ENCODE results near the gene DBX1. TPM values are rescaled to one million over a fixed set of nuclear protein-coding genes. Genes with fewer than 3 reads are reported as not detected.

DBX1 gene
- polyA plus RNA-seq, 1 experiment: not detected

DNA sequence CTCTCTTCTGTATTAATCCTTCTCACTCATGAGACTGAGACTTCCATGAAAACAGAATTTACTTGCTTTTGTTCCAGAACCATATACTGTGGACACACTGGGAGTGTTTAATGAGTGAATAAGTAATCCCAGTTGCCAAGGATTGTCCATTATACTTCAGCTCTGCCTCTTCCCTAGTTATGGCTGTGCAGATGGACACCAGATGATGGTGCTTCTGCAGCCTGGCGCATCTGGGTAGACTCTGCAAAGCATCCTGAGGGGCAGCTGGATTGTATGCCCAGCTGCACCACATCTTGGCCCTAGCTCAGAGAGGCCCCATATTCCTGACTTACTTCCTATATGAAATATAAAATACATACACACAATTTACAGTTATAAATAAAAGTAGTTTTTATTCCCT, 43.5 kb downstream of the DBX1 start:
- no peak for TF ChIP-seq CTCF (IDR thresholded peaks at IDR 0.05; ENCODE audit: insufficient read depth, low read depth, low read length)
- H3K36me3 ChIP-seq (ENCODE audit: control insufficient read depth, insufficient read depth, low read length): peaks cover 11% of the 10 kb centered on the region
- DNase-seq (ENCODE audit: low read depth): no peak
- POLR2A ChIA-PET: no interaction called here
- no peak overlapping the region for H3K4me3 ChIP-seq (ENCODE audit: low read depth, low read length)
- H3K27me3 ChIP-seq (ENCODE audit: control insufficient read depth, insufficient read depth, low read length): no peaks in the 10 kb centered on the region
- CTCF ChIA-PET: interaction anchor here (0.7 to 6.8 kb wide), 5 partner anchors 12 to 280 kb away, joined by 3 to 47 read pairs (median 13); no protein-coding TSS in a partner anchor

DNA sequence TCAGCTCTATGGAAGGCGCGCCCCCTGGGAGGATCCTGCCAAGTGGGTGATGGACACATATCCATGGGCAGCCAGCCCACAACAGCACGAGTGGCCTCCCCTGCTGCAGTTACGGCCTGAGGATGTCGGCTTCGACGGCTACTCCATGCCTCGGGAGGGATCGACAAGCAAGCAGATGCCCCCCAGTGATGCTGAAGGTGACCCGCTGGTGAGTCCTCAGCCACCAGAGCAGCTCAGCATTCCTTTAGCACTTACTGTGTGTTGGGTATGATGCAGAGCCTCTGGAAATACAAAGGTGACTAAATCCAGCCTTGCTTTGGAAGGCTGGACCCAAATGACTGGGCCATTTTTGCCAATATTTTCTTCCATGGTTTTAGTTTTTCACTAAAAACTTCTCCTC, 45.7 kb downstream of the DBX1 start:
- DNase-seq (ENCODE audit: low read depth): no peak
- TF ChIP-seq CTCF (IDR thresholded peaks at IDR 0.05; ENCODE audit: insufficient read depth, low read depth, low read length): no peak
- CTCF ChIA-PET: interaction anchor here (1.4 to 6.8 kb wide), 4 partner anchors 14 to 162 kb away, joined by 4 to 47 read pairs (median 20); no protein-coding TSS in a partner anchor
- H3K4me3 ChIP-seq (ENCODE audit: low read depth, low read length): no peak overlapping the region
- POLR2A ChIA-PET: no interaction called here
- H3K36me3 ChIP-seq (ENCODE audit: control insufficient read depth, insufficient read depth, low read length): peaks cover 11% of the 10 kb centered on the region
- no peaks in the 10 kb centered on the region for H3K27me3 ChIP-seq (ENCODE audit: control insufficient read depth, insufficient read depth, low read length)

DNA sequence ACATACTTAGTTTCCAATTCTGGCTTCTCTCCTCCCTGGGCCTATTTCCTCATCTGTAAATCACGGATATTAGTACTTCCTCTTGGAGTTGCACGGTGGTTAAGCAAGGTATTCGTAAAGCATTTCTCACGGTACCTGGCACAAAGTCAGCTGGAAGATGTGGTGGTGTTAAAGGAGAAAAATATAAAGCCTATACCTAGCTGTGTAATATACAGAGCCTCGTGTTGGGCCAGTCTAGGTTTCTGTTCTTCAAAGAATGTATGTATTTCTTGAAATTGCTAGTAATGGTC, 47.2 kb downstream of the DBX1 start:
- no peak for TF ChIP-seq CTCF (IDR thresholded peaks at IDR 0.05; ENCODE audit: insufficient read depth, low read depth, low read length)
- Histone ChIP-seq H3K27me3 (ENCODE audit: control insufficient read depth, insufficient read depth, low read length) (no peaks in the 10 kb centered on the region), H3K4me3 (ENCODE audit: low read depth, low read length) (no peak overlapping the region), H3K36me3 (ENCODE audit: control insufficient read depth, insufficient read depth, low read length) (peaks cover 4% of the 10 kb centered on the region)
- no peak for DNase-seq (ENCODE audit: low read depth)
- CTCF ChIA-PET: interaction anchor here (0.7 to 6.8 kb wide), 5 partner anchors 15 to 309 kb away, joined by 3 to 47 read pairs (median 16); no protein-coding TSS in a partner anchor
- POLR2A ChIA-PET: interaction anchor here (0.7 kb wide), 1 partner anchor 121 kb away, joined by 3 read pairs; no protein-coding TSS in a partner anchor

DNA sequence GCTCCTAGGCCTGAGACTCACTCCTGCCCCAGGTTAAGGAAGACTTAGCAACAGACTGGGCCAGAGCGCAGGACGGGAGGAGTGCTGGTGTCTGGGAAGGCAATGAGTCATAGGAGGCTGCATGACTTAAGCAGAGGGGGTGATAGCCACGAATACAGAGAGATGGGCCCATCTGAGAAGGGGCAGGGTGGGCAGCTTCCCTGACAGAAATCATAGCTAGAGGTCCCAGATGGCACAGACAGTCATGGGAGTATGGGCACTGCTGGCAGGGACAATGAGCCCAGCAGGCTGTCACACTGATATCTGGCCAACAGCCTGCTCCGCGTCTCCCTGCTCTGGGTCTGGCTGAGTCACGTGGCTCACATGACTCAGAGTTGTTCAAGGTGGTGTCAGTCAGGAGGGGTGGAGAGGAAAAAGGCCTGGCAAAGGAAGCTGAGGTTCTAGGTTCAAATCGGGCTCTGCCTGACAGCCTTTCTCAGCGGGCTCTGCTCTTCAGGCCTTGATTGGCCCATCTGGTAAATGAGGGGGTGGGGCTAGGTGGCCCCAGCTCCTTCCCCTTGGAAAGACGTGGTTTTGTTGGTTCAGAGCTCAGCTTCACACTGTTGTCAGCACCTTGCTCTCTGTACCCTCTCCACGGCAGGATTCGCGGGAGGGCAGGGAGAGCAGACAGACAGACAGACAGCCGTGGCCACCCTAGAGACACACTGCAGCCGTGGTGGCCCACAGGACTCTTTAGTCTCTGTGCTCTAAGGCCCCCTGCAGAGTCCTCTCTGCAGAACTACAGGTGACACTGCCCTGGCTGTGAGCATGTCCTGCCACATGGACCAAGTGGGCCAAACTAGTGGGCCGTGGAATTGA, 47.8 kb downstream of the DBX1 start:
- POLR2A ChIA-PET: no interaction called here
- H3K4me3 ChIP-seq (ENCODE audit: low read depth, low read length): no peak overlapping the region

More for the DNA sequence above, 47.8 kb downstream of the DBX1 start:
- peak; percentile 79 for DNase-seq (ENCODE audit: low read depth)
- Histone ChIP-seq H3K36me3 (ENCODE audit: control insufficient read depth, insufficient read depth, low read length) (peaks cover 3% of the 10 kb centered on the region), H3K27me3 (ENCODE audit: control insufficient read depth, insufficient read depth, low read length) (no peaks in the 10 kb centered on the region)
- TF ChIP-seq CTCF (IDR thresholded peaks at IDR 0.05; ENCODE audit: insufficient read depth, low read depth, low read length): no peak
- CTCF ChIA-PET: interaction anchor here (1.0 to 4.6 kb wide), 15 partner anchors 9 to 385 kb away, joined by 3 to 52 read pairs (median 9); no protein-coding TSS in a partner anchor
